K562 treated with DMSO at 1 percent for 4 hours (cell line): ENCODE measurements around the gene SOX5. TPM values are rescaled to one million over a fixed set of nuclear protein-coding genes. Genes with fewer than 3 reads are reported as not detected.

ENCODE experiments used
- total RNA-seq: library from RNA; unstranded; fragments of 300-600 nt; gene quantifications from 2 replicates; pipeline ENCODE4 v1.2.3, GENCODE V29; 2022; ENCODE audit not compliant: insufficient read depth

SOX5 gene
- total RNA-seq: 0.41 and 1.8 TPM in 2 replicates

DNA sequence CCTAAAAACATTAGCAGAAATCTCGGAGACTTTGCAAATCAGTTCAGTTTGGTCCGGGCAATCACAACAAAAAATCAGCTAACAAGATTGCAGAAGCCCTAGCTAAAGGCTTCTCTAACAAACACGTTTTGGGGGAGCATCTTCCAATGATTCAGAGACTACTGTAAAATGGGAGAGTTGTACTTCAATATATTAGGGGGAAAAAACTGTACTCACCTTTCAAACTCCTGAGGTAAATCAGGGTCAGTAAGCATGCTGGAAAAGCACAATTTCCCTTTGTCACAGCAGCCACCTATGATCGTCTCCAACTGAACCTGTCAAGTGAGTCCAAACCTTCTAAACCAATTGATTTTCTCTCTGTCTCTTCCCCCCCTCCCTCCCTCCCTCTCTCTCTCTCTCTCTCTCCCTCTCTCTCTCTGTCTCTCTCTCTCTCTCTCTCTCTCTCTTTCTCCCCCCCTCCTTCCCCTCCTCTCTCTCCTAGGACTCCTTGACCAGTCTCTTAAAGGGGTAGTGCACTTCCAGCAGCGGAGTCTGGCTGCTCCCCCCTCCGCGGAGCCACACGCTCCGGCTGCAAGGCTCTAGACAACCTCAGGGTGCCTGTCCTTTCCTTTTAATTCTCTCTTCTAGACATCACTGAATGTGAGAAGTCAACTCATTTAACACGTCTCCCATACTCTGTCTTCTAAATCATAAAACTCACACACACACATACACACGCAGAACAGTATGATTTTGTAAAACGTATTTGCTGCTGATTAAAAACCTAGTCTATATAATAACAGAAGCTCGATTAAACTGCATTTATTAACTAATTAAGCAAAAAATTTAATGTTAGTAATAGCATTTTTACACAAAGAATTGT is at the start of gene SOX5:
Gene SOX5, minus strand, starts transcription at position 323 of the 862 bp plus-strand sequence. Its CDS starts 69 bp downstream, at position 254.

